ENCODE results near the gene UGDH. TPM values are rescaled to one million over a fixed set of nuclear protein-coding genes. Genes with fewer than 3 reads are reported as not detected.

Gene UGDH
- 216 to 254 TPM (median 220 TPM) in 5 replicates for total RNA-seq (2022; extraction: Qiagen RNA extraction)

GRCh38 chr4:39527296-39528060 is at the start of gene UGDH:
UGDH (minus strand) TSS chr4:39527439; CDS start chr4:39521512, 5,927 bp downstream.

GRCh38 chr4:39458505-39459300 is 68.5 kb downstream of the UGDH start, which contains the start of the genes LIAS and RPL9:
LIAS (plus strand) TSS chr4:39459056; CDS start chr4:39459118, 62 bp downstream.
RPL9 (minus strand) TSS chr4:39458922; CDS start chr4:39458439, 483 bp downstream.

Other genes starting within 250 kb of the UGDH start
- 18.7 to 22.3 TPM (median 21.2 TPM) in 5 replicates for gene RFC1, start 161.1 kb downstream of the UGDH start, total RNA-seq (2022; extraction: Qiagen RNA extraction)
- gene KLB, start 120.5 kb downstream of the UGDH start, total RNA-seq (2022; extraction: Qiagen RNA extraction): 0.06 to 0.27 TPM (median 0.16 TPM) in 5 replicates
- 862 to 1,638 TPM (median 886 TPM) in 5 replicates for gene RPL9, start 68.5 kb downstream of the UGDH start, total RNA-seq (2022; extraction: Qiagen RNA extraction)
- gene LIAS, start 68.4 kb downstream of the UGDH start, total RNA-seq (2022; extraction: Qiagen RNA extraction): 9.6 to 11.6 TPM (median 11.4 TPM) in 5 replicates
- gene SMIM14, start 111.4 kb upstream of the UGDH start, total RNA-seq (2022; extraction: Qiagen RNA extraction): 11.3 to 15.0 TPM (median 12.6 TPM) in 5 replicates
- gene UBE2K, start 170.7 kb upstream of the UGDH start, total RNA-seq (2022; extraction: Qiagen RNA extraction): 69.8 to 84.2 TPM (median 75.5 TPM) in 5 replicates

All from A549 treated with dexamethasone at 1 μM for 4 hours (cell line).